GM23338 (cell line): ENCODE data around the gene SLC39A5. TPM values are rescaled to one million over a fixed set of nuclear protein-coding genes. Genes with fewer than 3 reads are reported as not detected.

Source experiments
- ATAC-seq: fragments of 200-7000 bp; cut with Tn5 transposase; 3 replicates; pipeline ENCODE4 v1.9.1; 2020
- DNase-seq: peaks from one replicate; pipeline ENCODE4 v3.0.0-alpha.2; 2015; ENCODE audit warnings: low spot score
- H2AFZ ChIP-seq: fragments of 200-600 bp; sonication (generic); 2 replicates; pipeline ENCODE4 v1.8.0; 2016; ENCODE audit warnings: antibody characterized with exemption, mild to moderate bottlenecking, moderate library complexity
- H3F3A ChIP-seq: fragments of 200-600 bp; sonication (generic); replicated peaks from 2 replicates; pipeline ENCODE4 v1.8.0; 2017; ENCODE audit warnings: antibody characterized with exemption, mixed run types, low read depth
- H3K27ac ChIP-seq: fragments of 200-600 bp; sonication (generic); 2 replicates; pipeline ENCODE4 v1.6.1; 2016; ENCODE audit warnings: low read depth
- H3K27me3 ChIP-seq: fragments of 200-600 bp; sonication (generic); 2 replicates; pipeline ENCODE4 v1.8.0; 2016; ENCODE audit warnings: mild to moderate bottlenecking, mixed run types, moderate library complexity; ENCODE audit not compliant: insufficient read depth
- H3K36me3 ChIP-seq: fragments of 200-600 bp; sonication (generic); 2 replicates; pipeline ENCODE4 v1.8.0; 2016; ENCODE audit warnings: mild to moderate bottlenecking; ENCODE audit not compliant: insufficient read depth
- H3K4me1 ChIP-seq: fragments of 200-600 bp; sonication (generic); 2 replicates; pipeline ENCODE4 v1.8.0; 2016; ENCODE audit warnings: mild to moderate bottlenecking, moderate library complexity; ENCODE audit not compliant: insufficient read depth
- H3K4me2 ChIP-seq: fragments of 200-600 bp; sonication (generic); 2 replicates; pipeline ENCODE4 v1.7.1; 2017; ENCODE audit warnings: mixed run types
- H3K4me3 ChIP-seq: fragments of 200-600 bp; sonication (generic); 2 replicates; pipeline ENCODE4 v1.6.1; 2016; ENCODE audit warnings: mixed run types
- H3K79me2 ChIP-seq: fragments of 200-600 bp; sonication (generic); replicated peaks from 2 replicates; pipeline ENCODE4 v1.8.0; 2017; ENCODE audit warnings: mild to moderate bottlenecking; ENCODE audit not compliant: insufficient read depth
- H3K9me2 ChIP-seq: fragments of 200-600 bp; sonication (generic); 2 replicates; pipeline ENCODE4 v1.8.0; 2017; ENCODE audit not compliant: insufficient read depth
- H4K20me1 ChIP-seq: fragments of 200-600 bp; sonication (generic); replicated peaks from 2 replicates; pipeline ENCODE4 v1.8.0; 2017; ENCODE audit warnings: mild to moderate bottlenecking; ENCODE audit not compliant: insufficient read depth
- H3K27ac Mint-ChIP-seq: 2 replicates; pipeline ENCODE4 v1.8.0; 2020; ENCODE audit warnings: inconsistent platforms, mild to moderate bottlenecking, moderate library complexity, mixed read lengths
- H3K27me3 Mint-ChIP-seq: 3 replicates; pipeline ENCODE4 v1.8.0; 2022; ENCODE audit warnings: low read depth, mild to moderate bottlenecking, moderate library complexity, mixed read lengths, inconsistent platforms; ENCODE audit not compliant: insufficient read depth, poor library complexity
- H3K36me3 Mint-ChIP-seq: 3 replicates; pipeline ENCODE4 v1.8.0; 2021; ENCODE audit warnings: low read depth, mild to moderate bottlenecking, inconsistent platforms, moderate library complexity, mixed read lengths
- H3K4me1 Mint-ChIP-seq: 3 replicates; pipeline ENCODE4 v1.8.0; 2020; ENCODE audit warnings: mild to moderate bottlenecking, inconsistent platforms, mixed read lengths
- H3K4me3 Mint-ChIP-seq: 3 replicates; pipeline ENCODE4 v1.8.0; 2021; ENCODE audit warnings: moderate library complexity, mild to moderate bottlenecking, inconsistent platforms, mixed read lengths
- H3K9me3 Mint-ChIP-seq: 3 replicates; pipeline ENCODE4 v1.8.0; 2020; ENCODE audit warnings: moderate library complexity, mild to moderate bottlenecking, inconsistent platforms, mixed read lengths
- CREB1 ChIP-seq: fragments of 250-450 bp; sonication (Bioruptor Pico); IDR thresholded peaks from 2 replicates; pipeline ENCODE4 v1.5.0; 2020; ENCODE audit warnings: low read depth, mild to moderate bottlenecking, moderate library complexity
- EZH2phosphoT487 ChIP-seq: fragments of 200-600 bp; sonication (generic); IDR thresholded peaks from one replicate; pipeline ENCODE4 v1.8.1; 2018; ENCODE audit warnings: antibody characterized with exemption; ENCODE audit not compliant: unreplicated experiment
- JUNB ChIP-seq: IDR thresholded peaks from one replicate; pipeline ENCODE4 v1.6.1; 2016; ENCODE audit warnings: antibody characterized with exemption; ENCODE audit not compliant: unreplicated experiment
- POLR2AphosphoS5 ChIP-seq: IDR thresholded peaks from 2 replicates; pipeline ENCODE4 v1.6.1; 2016; ENCODE audit warnings: antibody characterized with exemption, low read depth
- STAT1 ChIP-seq: IDR thresholded peaks from one replicate; pipeline ENCODE4 v1.6.1; 2016; ENCODE audit warnings: antibody characterized with exemption; ENCODE audit not compliant: unreplicated experiment
- ZNF114 ChIP-seq: fragments of 250-450 bp; sonication (Bioruptor Pico); IDR thresholded peaks from 2 replicates; pipeline ENCODE4 v1.5.0; 2020; ENCODE audit warnings: mild to moderate bottlenecking, moderate library complexity
- ZNF331 ChIP-seq: fragments of 250-450 bp; sonication (Bioruptor Pico); IDR thresholded peaks from 2 replicates; pipeline ENCODE4 v1.5.0; 2020; ENCODE audit warnings: low read depth, mild to moderate bottlenecking, moderate library complexity
- polyA plus RNA-seq: library from polyadenylated mRNA; unstranded; fragments of >200 nt; fragmentation: Nextera tagmentation; extraction: Ambion mirVana; gene quantifications from 2 replicates; pipeline ENCODE4 v1.2.1, GENCODE V29; 2016
- total RNA-seq: library from RNA; depleted of rRNA; stranded (reverse); fragments of >200 nt; shearing (Covaris generic); gene quantifications from 2 replicates; pipeline ENCODE4 v1.2.3, GENCODE V29; 2014
- TF ChIP-seq, protein P1 (sequence below), 2 experiments: fragments of 200-600 bp in 1 of 2; sonication (generic) in 1 of 2; conservative IDR thresholded peaks; 2 replicates each; pipeline versions ENCODE4 v1.5.1 to v1.6.1; 2016 to 2017; ENCODE audit warnings: antibody characterized with exemption in 2 of 2, low read depth in 2 of 2, mild to moderate bottlenecking in 2 of 2, moderate library complexity in 1 of 2

Gene SLC39A5
- total and polyA plus RNA-seq, 2 experiments from 2014 or later = 0.29 to 0.59 TPM

DNA sequence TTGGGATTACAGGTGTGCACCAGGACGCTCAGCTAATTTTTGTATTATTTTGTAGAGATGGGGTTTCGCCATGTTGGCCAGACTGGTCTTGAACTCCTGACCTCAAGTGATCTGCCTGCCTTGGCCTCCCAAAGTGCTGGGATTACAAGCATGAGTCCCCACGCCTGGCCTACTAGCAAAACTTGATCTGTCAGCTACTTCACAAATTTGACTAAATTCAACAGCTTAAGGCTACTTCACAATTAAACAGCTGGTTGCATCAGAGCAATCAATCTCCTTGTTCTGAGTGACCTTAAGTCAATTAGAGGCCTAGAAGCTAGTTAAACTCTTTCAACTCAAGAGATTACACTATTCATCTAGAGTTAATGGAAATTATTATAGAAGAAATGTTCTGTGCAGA is 49.1 kb downstream of the SLC39A5 start (continued):
- TF ChIP-seq ZNF114 (no peak), JUNB (no peak), STAT1 (no peak), CREB1 (CRISPR knock-in tag) (no peak), EZH2phosphoT487 (no peak), ZNF331 (CRISPR knock-in tag) (no peak), POLR2AphosphoS5 (no peak)

DNA sequence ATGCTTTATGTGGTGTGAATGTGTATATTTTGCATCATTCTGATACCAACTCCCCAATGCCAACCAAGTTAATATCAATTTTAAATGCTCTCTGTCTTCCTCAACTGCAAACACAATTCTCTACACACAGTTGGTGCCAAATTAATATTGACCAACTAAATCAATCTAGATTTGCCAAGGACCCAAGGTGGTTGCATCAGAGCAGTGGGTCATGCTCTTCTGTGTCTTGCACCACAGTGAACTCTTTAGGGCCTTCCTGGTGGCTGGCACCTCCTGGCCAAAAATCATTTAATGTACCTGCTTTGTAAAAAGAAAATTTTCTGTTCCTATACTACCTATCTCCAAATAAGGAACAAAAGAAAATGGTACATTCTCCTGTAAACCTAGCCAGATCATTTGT is 51.0 kb downstream of the SLC39A5 start:
- no peak overlapping the region for H3K4me3 Mint-ChIP-seq
- Histone ChIP-seq H3F3A (peaks cover 12% of the 10 kb centered on the region), H3K79me2 (no peaks in the 10 kb centered on the region), H4K20me1 (peaks cover 8% of the 10 kb centered on the region), H3K4me1 (peaks cover 3% of the 10 kb centered on the region; the same call in 1 of the 2 replicates), H2AFZ (no peak overlapping the region), H3K36me3 (peaks cover 55% of the 10 kb centered on the region), H3K4me3 (no peak overlapping the region), H3K27me3 (no peaks in the 10 kb centered on the region), H3K27ac (peak overlapping the region; percentile 5; the same call in 1 of the 2 replicates), H3K4me2 (no peak overlapping the region), H3K9me2 (no peaks in the 10 kb centered on the region)
- H3K9me3 Mint-ChIP-seq = no peaks in the 10 kb centered on the region
- DNase-seq (no peak), ATAC-seq (no peak)
- H3K4me1 Mint-ChIP-seq = peaks cover under 1% of the 10 kb centered on the region
- TF ChIP-seq POLR2AphosphoS5 = no peak
- H3K36me3 Mint-ChIP-seq = peaks cover 78% of the 10 kb centered on the region
- no peak overlapping the region for H3K27ac Mint-ChIP-seq
- peaks cover 4% of the 10 kb centered on the region for H3K27me3 Mint-ChIP-seq

DNA sequence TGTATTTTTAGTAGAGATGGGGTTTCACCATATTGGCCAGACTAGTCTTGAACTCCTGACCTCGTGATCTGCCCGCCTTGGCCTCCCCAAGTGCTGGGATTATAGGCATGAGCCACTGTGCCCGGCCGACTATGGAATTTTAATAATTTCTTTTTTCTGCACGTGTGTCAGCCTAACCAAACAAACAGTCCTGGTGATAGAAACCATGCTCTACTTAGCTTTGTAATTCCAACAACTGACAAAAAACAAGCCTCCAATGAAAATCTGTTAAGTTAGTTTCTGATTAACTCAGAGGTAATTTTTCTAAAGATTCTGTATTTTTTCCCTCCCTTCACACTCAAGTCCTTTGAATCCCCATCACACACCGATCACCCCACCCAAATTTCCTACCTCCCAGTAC is 52.2 kb downstream of the SLC39A5 start:
- no peaks in the 10 kb centered on the region for H3K27me3 ChIP-seq

More for the DNA sequence above, 52.2 kb downstream of the SLC39A5 start:
- ATAC-seq = no peak
- DNase-seq = no peak
- H2AFZ ChIP-seq = no peak overlapping the region
- TF ChIP-seq ZNF331 (CRISPR knock-in tag) = no peak
- TF ChIP-seq, protein P1, sequence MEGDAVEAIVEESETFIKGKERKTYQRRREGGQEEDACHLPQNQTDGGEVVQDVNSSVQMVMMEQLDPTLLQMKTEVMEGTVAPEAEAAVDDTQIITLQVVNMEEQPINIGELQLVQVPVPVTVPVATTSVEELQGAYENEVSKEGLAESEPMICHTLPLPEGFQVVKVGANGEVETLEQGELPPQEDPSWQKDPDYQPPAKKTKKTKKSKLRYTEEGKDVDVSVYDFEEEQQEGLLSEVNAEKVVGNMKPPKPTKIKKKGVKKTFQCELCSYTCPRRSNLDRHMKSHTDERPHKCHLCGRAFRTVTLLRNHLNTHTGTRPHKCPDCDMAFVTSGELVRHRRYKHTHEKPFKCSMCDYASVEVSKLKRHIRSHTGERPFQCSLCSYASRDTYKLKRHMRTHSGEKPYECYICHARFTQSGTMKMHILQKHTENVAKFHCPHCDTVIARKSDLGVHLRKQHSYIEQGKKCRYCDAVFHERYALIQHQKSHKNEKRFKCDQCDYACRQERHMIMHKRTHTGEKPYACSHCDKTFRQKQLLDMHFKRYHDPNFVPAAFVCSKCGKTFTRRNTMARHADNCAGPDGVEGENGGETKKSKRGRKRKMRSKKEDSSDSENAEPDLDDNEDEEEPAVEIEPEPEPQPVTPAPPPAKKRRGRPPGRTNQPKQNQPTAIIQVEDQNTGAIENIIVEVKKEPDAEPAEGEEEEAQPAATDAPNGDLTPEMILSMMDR (conservative IDR thresholded peaks at IDR 0.05; ENCODE audit: low read depth in 2 of 2) = no peak
- no peak overlapping the region for H3K4me2 ChIP-seq
- Mint-ChIP-seq H3K4me3 (no peak overlapping the region), H3K27me3 (peaks cover 4% of the 10 kb centered on the region), H3K4me1 (peaks cover 9% of the 10 kb centered on the region), H3K9me3 (no peaks in the 10 kb centered on the region), H3K36me3 (peaks cover 70% of the 10 kb centered on the region), H3K27ac (no peak overlapping the region)
- H3K4me3 ChIP-seq = no peak overlapping the region
- no peaks in the 10 kb centered on the region for H3K9me2 ChIP-seq
- no peaks in the 10 kb centered on the region for H3K79me2 ChIP-seq
- peaks cover 8% of the 10 kb centered on the region for H4K20me1 ChIP-seq
- H3K36me3 ChIP-seq = peaks cover 51% of the 10 kb centered on the region
- peaks cover 18% of the 10 kb centered on the region for H3F3A ChIP-seq
- no peak overlapping the region for H3K27ac ChIP-seq
- peaks cover 13% of the 10 kb centered on the region for H3K4me1 ChIP-seq
